ENCODE results near the gene RWDD3. TPM values are rescaled to one million over a fixed set of nuclear protein-coding genes. Genes with fewer than 3 reads are reported as not detected.

RWDD3 gene
- total and polyA plus RNA-seq, 2 donors (not counting 3 experiments of a cell fraction or from before 2014, with no cell fraction given) = 9.3 to 12.1 TPM

- dilution Hi-C loops (cut with MboI; ENCODE audit: extremely low pct_ligation_motif_present, low sequenced_read_pairs) = no loop called here
- Histone ChIP-seq H3K36me3 (ENCODE audit: control insufficient read depth in 2 of 2, extremely low read depth in 1 of 2, insufficient read depth in 2 of 2, low read length in 2 of 2) (no peaks in the 10 kb centered on the region), H3K79me2 (ENCODE audit: control insufficient read depth, insufficient read depth, low read length) (no peaks in the 10 kb centered on the region), H3K9ac (replicated peaks; ENCODE audit: extremely low read depth, insufficient read depth, low read length) (no peak overlapping the region), H4K20me1 (replicated peaks; ENCODE audit: control insufficient read depth, extremely low read depth, insufficient read depth, low read length) (no peaks in the 10 kb centered on the region), H3K4me1 (ENCODE audit: control insufficient read depth, extremely low read depth, insufficient read depth, low read length) (no peaks in the 10 kb centered on the region), H3K4me3 (replicated peaks in 1 of 3; ENCODE audit: insufficient read depth in 1 of 3, low read depth in 1 of 3, low read length in 3 of 3) (no peak overlapping the region), H3K9me3 (replicated peaks; ENCODE audit: control insufficient read depth, insufficient read depth, low read length) (no peaks in the 10 kb centered on the region), H2AFZ (ENCODE audit: low read depth, low read length) (no peak overlapping the region), H3K9me1 (replicated peaks; ENCODE audit: control insufficient read depth, extremely low read depth, insufficient read depth, low read length) (no peaks in the 10 kb centered on the region), H3K27me3 (ENCODE audit: control insufficient read depth in 2 of 2, insufficient read depth in 2 of 2, low read length in 2 of 2) (no peaks in the 10 kb centered on the region), H3K4me2 (ENCODE audit: insufficient read depth, low read length) (no peak overlapping the region), H3K27ac (ENCODE audit: insufficient read depth, low read depth, low read length) (no peak overlapping the region)
- FAIRE-seq = no peak
- POLR2A ChIA-PET = no interaction called here
- CTCF ChIA-PET = no interaction called here
- no peak for TF ChIP-seq GATA2 (IDR thresholded peaks at IDR 0.05; ENCODE audit: insufficient read depth, insufficient read length, low read depth, low read length)
- TF ChIP-seq JUN (IDR thresholded peaks at IDR 0.05; ENCODE audit: borderline replicate concordance, insufficient read depth, insufficient read length, low read depth) = no peak
- BruUV-seq (replicated peaks) = no TSS peak
- DNase-seq (ENCODE audit: low read depth, low spot score) = no peak
- intact Hi-C loops (cut with micrococcal nuclease) = no loop called here
These were observed 28.9 kb downstream of the RWDD3 start for GRCh38 chr1:95262913-95263312.

- no peaks in the 10 kb centered on the region for H3K27me3 ChIP-seq (ENCODE audit: control insufficient read depth in 2 of 2, insufficient read depth in 2 of 2, low read length in 2 of 2)
- TF ChIP-seq MYC (IDR thresholded peaks at IDR 0.05; ENCODE audit: low read depth, low read length) (no peak), EZH2 (IDR thresholded peaks at IDR 0.05; ENCODE audit: borderline replicate concordance, low read depth, low read length, severe bottlenecking) (no peak), POLR2A (IDR thresholded peaks at IDR 0.05; ENCODE audit: low read depth, low read length) (no peak), POLR2AphosphoS5 (IDR thresholded peaks at IDR 0.05; ENCODE audit: insufficient read depth, low read depth, low read length) (no peak), CTCF (IDR thresholded peaks at IDR 0.05; ENCODE audit: extremely low read depth in 1 of 2, insufficient read depth in 1 of 2, low read depth in 1 of 2, low read length in 2 of 2) (no peak), JUN (IDR thresholded peaks at IDR 0.05; ENCODE audit: borderline replicate concordance, insufficient read depth, insufficient read length, low read depth) (no peak), MAX (IDR thresholded peaks at IDR 0.05; ENCODE audit: insufficient read depth, insufficient read length) (no peak), FOS (IDR thresholded peaks at IDR 0.05; ENCODE audit: borderline replicate concordance, insufficient read depth, low read length) (no peak), GATA2 (IDR thresholded peaks at IDR 0.05; ENCODE audit: insufficient read depth, insufficient read length, low read depth, low read length) (no peak)
- no peak overlapping the region for H2AFZ ChIP-seq (ENCODE audit: low read depth, low read length)
- ChIA-PET POLR2A (no interaction called here), CTCF (no interaction called here)
- H3K27ac ChIP-seq (ENCODE audit: insufficient read depth, low read depth, low read length) = no peak overlapping the region
- no TSS peak for BruUV-seq (replicated peaks)
- intact Hi-C loops (cut with micrococcal nuclease) = no loop called here
- H3K9ac ChIP-seq (replicated peaks; ENCODE audit: extremely low read depth, insufficient read depth, low read length) = no peak overlapping the region
- no peak overlapping the region for H3K4me2 ChIP-seq (ENCODE audit: insufficient read depth, low read length)
- no peaks in the 10 kb centered on the region for H3K36me3 ChIP-seq (ENCODE audit: control insufficient read depth in 2 of 2, extremely low read depth in 1 of 2, insufficient read depth in 2 of 2, low read length in 2 of 2)
- no peak overlapping the region for H3K4me3 ChIP-seq (replicated peaks in 1 of 3; ENCODE audit: insufficient read depth in 1 of 3, low read depth in 1 of 3, low read length in 3 of 3)
- no peaks in the 10 kb centered on the region for H3K4me1 ChIP-seq (ENCODE audit: control insufficient read depth, extremely low read depth, insufficient read depth, low read length)
- no peaks in the 10 kb centered on the region for H3K79me2 ChIP-seq (ENCODE audit: control insufficient read depth, insufficient read depth, low read length)
- no peaks in the 10 kb centered on the region for H3K9me3 ChIP-seq (replicated peaks; ENCODE audit: control insufficient read depth, insufficient read depth, low read length)
- no peaks in the 10 kb centered on the region for H4K20me1 ChIP-seq (replicated peaks; ENCODE audit: control insufficient read depth, extremely low read depth, insufficient read depth, low read length)
- no peak for DNase-seq (ENCODE audit: low read depth, low spot score)
- no peaks in the 10 kb centered on the region for H3K9me1 ChIP-seq (replicated peaks; ENCODE audit: control insufficient read depth, extremely low read depth, insufficient read depth, low read length)
- no peak for FAIRE-seq
- dilution Hi-C loops (cut with MboI; ENCODE audit: extremely low pct_ligation_motif_present, low sequenced_read_pairs) = no loop called here
These were observed 29.4 kb downstream of the RWDD3 start for GRCh38 chr1:95263450-95263849.
